HCT116 (cell line): ENCODE measurements around the gene CAMK1D. TPM values are rescaled to one million over a fixed set of nuclear protein-coding genes. Genes with fewer than 3 reads are reported as not detected.

ENCODE experiments used
- ATAC-seq: fragments of 200-7000 bp; cut with Tn5 transposase; 2 replicates; pipeline ENCODE4 v1.9.1; 2020; ENCODE audit warnings: mild to moderate bottlenecking, moderate library complexity
- BruUV-seq: library from RNA; stranded (reverse); fragments of 400-500 nt; replicated peaks from 2 replicates; lab custom pipeline; 2021; lab: Mats Ljungman, UMichigan
- CTCF ChIA-PET: fragments of 300-600 bp; sonication (Branson Sonifier 250); formaldehyde crosslinking; loops from one replicate; lab custom pipeline; 2021; ENCODE audit warnings: antibody characterized with exemption; lab: Charles Lee
- POLR2A ChIA-PET: fragments of 300-600, 350-600 bp; sonication (Branson Sonifier 250); formaldehyde crosslinking; loops from one replicate; lab custom pipeline; 2021; ENCODE audit warnings: antibody characterized with exemption; lab: Charles Lee
- RAD21 ChIA-PET, 2 experiments: fragments of 300-600 bp; sonication (Branson Sonifier 250); formaldehyde crosslinking; loops; one replicate each; lab custom pipeline; 2023; ENCODE audit warnings: low total read pairs in 2 of 2; ENCODE audit not compliant: uncharacterized antibody in 2 of 2, unreplicated experiment in 2 of 2, low non-redundant PET in 1 of 2; lab: Charles Lee
- DNase-seq: peaks from one replicate; pipeline ENCODE4 v3.0.0-alpha.2; 2010; ENCODE audit warnings: low read depth, low spot score
- H2AFZ ChIP-seq: fragments of 200-600 bp; shearing (Covaris generic), sonication (generic); 2 replicates; pipeline ENCODE4 v1.6.1; 2017; ENCODE audit warnings: low read depth, mixed run types, mixed read lengths, antibody characterized with exemption, low read length; ENCODE audit not compliant: poor library complexity, severe bottlenecking
- H3K27ac ChIP-seq: 2 replicates; pipeline ENCODE4 v1.5.1; 2012; ENCODE audit warnings: low read depth, low read length
- H3K27me3 ChIP-seq: fragments of 200-600 bp; sonication (generic); 2 replicates; pipeline ENCODE4 v1.6.1; 2016; ENCODE audit warnings: mixed run types, low read length, mixed read lengths; ENCODE audit not compliant: insufficient read depth
- H3K36me3 ChIP-seq, 2 experiments: fragments of 200-500 bp in 1 of 2; fragments of 200-600 bp in 1 of 2; sonication (Bioruptor generic) in 1 of 2; sonication (generic) in 1 of 2; 2 replicates each; pipeline versions ENCODE4 v1.5.1 to v1.6.1; 2014 to 2016; ENCODE audit warnings: low read length in 2 of 2, inconsistent platforms in 1 of 2, mixed read lengths in 1 of 2, mixed run types in 1 of 2; ENCODE audit not compliant: insufficient read depth in 2 of 2, control insufficient read depth in 1 of 2
- H3K4me1 ChIP-seq, 2 experiments: fragments of 200-600 bp in 1 of 2; sonication (generic) in 1 of 2; 2 replicates each; pipeline versions ENCODE4 v1.5.1 to v1.6.1; 2012 to 2017; ENCODE audit warnings: low read length in 2 of 2, inconsistent platforms in 1 of 2, mild to moderate bottlenecking in 1 of 2, mixed read lengths in 1 of 2, mixed run types in 1 of 2, moderate library complexity in 1 of 2; ENCODE audit not compliant: insufficient read depth in 2 of 2, control insufficient read depth in 1 of 2
- H3K4me2 ChIP-seq: fragments of 200-600 bp; sonication (generic); 2 replicates; pipeline ENCODE4 v1.6.1; 2017; ENCODE audit warnings: mixed run types, low read length, mixed read lengths
- H3K4me3 ChIP-seq, 2 experiments: fragments of 200-600 bp in 1 of 2; sonication (generic) in 1 of 2; replicated peaks in 1 of 2; 2 replicates each; pipeline ENCODE4 v1.5.1; 2011 to 2016; ENCODE audit warnings: low read length in 2 of 2, control low read depth in 1 of 2, low read depth in 1 of 2, mild to moderate bottlenecking in 1 of 2, mixed read lengths in 1 of 2, mixed run types in 1 of 2
- H3K79me2 ChIP-seq: fragments of 200-600 bp; sonication (generic); 2 replicates; pipeline ENCODE4 v1.6.1; 2017; ENCODE audit warnings: mild to moderate bottlenecking, mixed run types, low read length, moderate library complexity, mixed read lengths; ENCODE audit not compliant: insufficient read depth
- H3K9ac ChIP-seq: fragments of 200-600 bp; sonication (generic); 2 replicates; pipeline ENCODE4 v1.6.1; 2016; ENCODE audit warnings: low read length, mixed read lengths
- H3K9me2 ChIP-seq: fragments of 200-600 bp; sonication (generic), shearing (Covaris generic); 2 replicates; pipeline ENCODE4 v1.6.1; 2017; ENCODE audit warnings: mixed run types, mild to moderate bottlenecking, moderate library complexity; ENCODE audit not compliant: insufficient read depth
- H3K9me3 ChIP-seq, 2 experiments: fragments of 200-500 bp in 1 of 2; fragments of 200-600 bp in 1 of 2; sonication (Bioruptor generic) in 1 of 2; sonication (generic) in 1 of 2; 2 replicates each; pipeline ENCODE4 v1.6.1; 2014 to 2017; ENCODE audit warnings: low read length in 2 of 2, mixed read lengths in 2 of 2, inconsistent platforms in 1 of 2, low read depth in 1 of 2, mild to moderate bottlenecking in 1 of 2, mixed run types in 1 of 2, moderate library complexity in 1 of 2; ENCODE audit not compliant: control insufficient read depth in 1 of 2, insufficient read depth in 1 of 2
- H4K20me1 ChIP-seq: fragments of 200-600 bp; sonication (generic), shearing (Covaris generic); 2 replicates; pipeline ENCODE4 v1.6.1; 2017; ENCODE audit warnings: mixed run types, mild to moderate bottlenecking, moderate library complexity; ENCODE audit not compliant: insufficient read depth
- CTCF ChIP-seq, 3 experiments: fragments of 200-600 bp in 1 of 3; sonication (generic) in 1 of 3; IDR thresholded peaks in 2 of 3; conservative IDR thresholded peaks in 1 of 3; 2 replicates each; pipeline ENCODE4 v1.5.1; 2012 to 2017; ENCODE audit warnings: low read depth in 2 of 3, low read length in 2 of 3, antibody characterized with exemption in 1 of 3, borderline replicate concordance in 1 of 3, control low read depth in 1 of 3, mild to moderate bottlenecking in 1 of 3, mixed read lengths in 1 of 3, mixed run types in 1 of 3, moderate library complexity in 1 of 3; ENCODE audit not compliant: insufficient read depth in 1 of 3
- RAD21 ChIP-seq: IDR thresholded peaks from 2 replicates; pipeline ENCODE4 v1.6.1; 2012; ENCODE audit warnings: low read depth, mild to moderate bottlenecking
- REST ChIP-seq: IDR thresholded peaks from 2 replicates; pipeline ENCODE4 v1.6.1; 2012; ENCODE audit warnings: low read depth
- SP1 ChIP-seq: IDR thresholded peaks from 2 replicates; pipeline ENCODE4 v1.6.1; 2012; ENCODE audit warnings: low read depth
- intact Hi-C: fragments of 100-400 bp; cut with micrococcal nuclease; formaldehyde crosslinking; loops from 2 replicates; pipeline ENCODE4 v1.10.0; 2022
- total RNA-seq: library from RNA; stranded (reverse); gene quantifications from one replicate; pipeline ENCODE4 v1.2.1, GENCODE V29; 2021; ENCODE audit not compliant: unreplicated experiment

CAMK1D gene
- total RNA-seq, 1 experiment from 2014 or later: 9.6 TPM

DNA sequence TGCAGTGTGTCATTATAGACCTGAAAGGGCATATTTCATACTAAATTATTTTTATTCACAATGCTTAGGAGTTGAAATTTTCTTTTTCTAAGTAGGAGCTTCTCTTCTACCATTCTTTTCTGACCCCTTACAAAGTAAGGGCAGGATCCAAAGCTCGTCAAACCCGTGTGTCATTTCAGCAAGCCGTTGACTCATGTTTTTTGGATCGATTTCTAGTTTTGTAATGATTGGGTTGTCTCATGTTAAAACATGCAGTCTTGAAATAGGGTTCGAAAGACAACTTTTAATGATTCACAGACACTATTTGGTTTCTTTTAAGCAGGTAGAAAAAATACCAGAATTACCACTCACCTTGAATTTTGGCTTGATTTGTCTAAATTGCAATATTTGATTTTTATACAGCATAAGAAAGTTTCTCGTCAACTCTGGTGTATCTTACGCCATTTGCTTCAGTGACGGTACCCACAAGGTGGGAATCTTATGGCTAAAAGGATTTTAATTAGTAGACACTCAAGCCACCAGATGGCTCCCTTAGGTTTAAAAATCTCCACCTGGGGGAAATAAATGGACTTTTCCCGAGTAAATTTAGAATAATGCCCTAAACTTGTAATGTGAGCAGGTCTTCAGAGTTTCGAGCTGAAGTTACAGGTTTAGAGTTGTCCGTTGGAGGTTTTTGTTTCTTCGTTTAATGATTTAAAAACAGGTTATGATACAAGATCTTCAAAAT is 368.8 kb downstream of the CAMK1D start:
- Histone ChIP-seq H3K9me2 (no peaks in the 10 kb centered on the region), H3K36me3 (no peaks in the 10 kb centered on the region), H3K4me1 (peaks cover 24 to 27% of the 10 kb centered on the region in 2 experiments), H4K20me1 (no peaks in the 10 kb centered on the region), H3K4me3 (no peak overlapping the region), H3K9ac (no peak overlapping the region)
- ChIA-PET CTCF (interaction anchor here (1.8 kb wide), 1 partner anchor 10 kb away, joined by 5 read pairs; no protein-coding TSS in a partner anchor), RAD21 (interaction anchor here (0.7 kb wide), 2 partner anchors 338 to 392 kb away, joined by 3 read pairs; no protein-coding TSS in a partner anchor)
- no TSS peak for BruUV-seq
- DNase-seq (no peak), ATAC-seq (no peak)
- TF ChIP-seq REST (no peak), SP1 (no peak), CTCF (IDR thresholded peaks at IDR 0.05 in 2 of 3, conservative IDR thresholded peaks at IDR 0.05 in 1 of 3; ENCODE audit: borderline replicate concordance in 1 of 3, insufficient read depth in 1 of 3, low read depth in 2 of 3, low read length in 2 of 3) (peak; percentile 29 to 53 (median 41); a peak in 4 of 6 replicates), RAD21 (peak; percentile 63)
- TF ChIP-seq, all 23 proteins: peak for 2
- POLR2A ChIA-PET: interaction anchor here (0.5 kb wide), 1 partner anchor 381 kb away, joined by 3 read pairs; no protein-coding TSS in a partner anchor
- Histone ChIP-seq H3K9me3 (no peaks in the 10 kb centered on the region), H3K27me3 (peaks cover 6% of the 10 kb centered on the region; the same call in 1 of the 2 replicates), H3K79me2 (no peaks in the 10 kb centered on the region), H3K4me2 (no peak overlapping the region), H2AFZ (no peak overlapping the region), H3K27ac (no peak overlapping the region)
- intact Hi-C loops: loop anchor here (1.0 to 10.0 kb wide), 3 partner anchors 338 to 923 kb away; no protein-coding TSS in a partner anchor
